DMS79 treated with DMSO at 0.1 percent for 48 hours (cell line): ENCODE results near the gene VWDE.
A peak's percentile ranks its signal among the peaks of the same experiment; 100 is the strongest.
"Not testable (repeated sequence)": the region's sequence is repeated elsewhere in the genome, so short reads cannot be mapped to it uniquely, and the experiment has no call there.

Experiments used
- DNase-seq: peaks from one replicate; lab custom pipeline; 2025; lab: John Stamatoyannopoulos, UW

Gene VWDE

DNA sequence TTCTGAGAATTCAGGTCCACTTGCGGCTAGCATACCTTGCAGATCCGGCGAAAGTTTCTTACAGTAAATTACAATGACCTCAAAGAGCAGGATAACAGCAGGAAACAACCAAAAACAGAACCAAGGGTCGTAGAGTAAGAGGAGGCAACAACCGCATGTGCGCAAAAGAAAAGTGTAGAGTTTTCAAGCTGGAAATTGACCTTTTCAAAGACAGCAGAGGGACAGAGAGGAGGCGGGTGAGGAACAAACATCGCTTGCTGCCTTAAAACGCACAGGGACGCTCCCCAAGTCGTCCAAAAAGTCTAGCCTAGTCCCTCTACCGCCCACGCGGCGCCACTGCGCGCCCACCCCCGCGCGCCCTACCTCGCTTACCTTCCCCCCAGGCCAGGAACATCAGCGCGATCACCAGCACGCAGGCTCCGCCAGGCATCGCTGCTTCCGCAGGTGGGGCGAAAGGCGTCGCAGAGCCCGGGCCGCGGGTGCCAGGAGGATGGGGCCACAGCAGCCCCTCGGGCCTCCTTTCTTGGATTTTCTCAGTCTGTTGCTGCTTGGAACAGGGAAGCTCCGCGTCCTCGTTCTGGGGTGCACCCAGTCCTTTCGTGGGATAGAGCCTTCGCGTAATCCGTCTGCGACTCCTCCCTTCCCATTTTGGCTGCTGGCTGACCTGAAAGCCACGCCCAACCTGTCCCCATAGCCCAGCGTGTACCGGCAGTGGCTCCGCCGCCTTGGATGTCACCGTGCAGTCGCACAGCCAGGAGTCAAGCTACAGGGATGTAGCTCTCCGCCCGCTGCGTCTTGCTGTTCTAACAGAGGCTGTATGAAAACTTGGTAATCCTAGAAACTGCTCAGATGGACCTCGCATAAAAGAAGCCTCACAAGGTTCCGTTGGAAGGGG lies at the start of gene VWDE:
Gene VWDE (minus strand): TSS at position 579 of the 895 bp plus-strand sequence. CDS start 149 bp downstream, at position 430.
- DNase-seq = peak; percentile 21

DNA sequence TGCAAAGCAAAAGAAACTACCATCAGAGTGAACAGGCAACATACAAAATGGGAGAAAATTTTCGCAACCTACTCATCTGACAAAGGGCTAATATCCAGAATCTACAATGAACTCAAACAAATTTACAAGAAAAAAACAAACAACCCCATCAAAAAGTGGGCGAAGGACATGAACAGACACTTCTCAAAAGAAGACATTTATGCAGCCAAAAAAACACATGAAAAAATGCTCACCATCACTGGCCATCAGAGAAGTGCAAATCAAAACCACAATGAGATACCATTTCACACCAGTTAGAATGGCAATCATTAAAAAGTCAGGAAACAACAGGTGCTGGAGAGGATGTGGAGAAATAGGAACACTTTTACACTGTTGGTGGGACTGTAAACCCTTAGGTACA lies 49.5 kb upstream of the VWDE start:
- DNase-seq = not testable (repeated sequence)

DNA sequence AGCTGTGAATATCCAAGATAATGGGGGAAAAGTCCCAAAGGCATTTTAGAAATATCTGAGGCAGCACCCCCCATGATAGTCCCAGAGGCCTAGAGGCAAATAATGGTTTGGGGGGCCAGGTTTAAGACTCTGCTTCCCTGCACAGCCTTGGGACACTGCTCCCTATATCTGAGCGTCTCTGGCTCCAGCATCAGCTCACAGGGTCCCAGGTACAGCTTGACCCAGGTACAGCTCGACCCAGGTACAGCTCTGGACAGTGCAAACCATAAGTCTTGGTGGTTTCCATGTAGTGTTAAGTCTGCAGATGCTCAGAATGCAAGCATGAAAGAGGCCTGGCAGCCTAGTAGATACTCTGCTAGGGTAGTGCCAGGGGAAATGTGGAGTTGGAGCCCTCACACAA lies 47.0 kb upstream of the VWDE start:
- DNase-seq = no peak

DNA sequence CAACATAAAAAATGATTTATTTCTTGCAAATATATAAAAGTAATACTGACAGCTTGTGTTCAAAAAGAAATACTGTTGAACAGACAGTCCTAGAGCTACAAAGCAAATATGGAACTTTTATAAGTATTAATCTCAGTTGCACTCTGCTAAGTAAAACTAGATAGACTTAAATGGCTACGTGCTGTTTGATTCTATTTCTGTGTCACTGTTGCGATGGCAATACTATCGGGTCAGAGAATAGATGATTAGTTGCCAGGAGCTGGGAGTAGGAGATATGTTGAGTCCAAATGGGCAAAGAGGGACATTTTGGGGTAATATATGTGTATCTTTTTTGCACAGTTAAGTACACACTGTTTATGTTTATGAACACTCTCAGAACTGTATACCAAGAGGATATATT lies 41.1 kb upstream of the VWDE start:
- DNase-seq = no peak

DNA sequence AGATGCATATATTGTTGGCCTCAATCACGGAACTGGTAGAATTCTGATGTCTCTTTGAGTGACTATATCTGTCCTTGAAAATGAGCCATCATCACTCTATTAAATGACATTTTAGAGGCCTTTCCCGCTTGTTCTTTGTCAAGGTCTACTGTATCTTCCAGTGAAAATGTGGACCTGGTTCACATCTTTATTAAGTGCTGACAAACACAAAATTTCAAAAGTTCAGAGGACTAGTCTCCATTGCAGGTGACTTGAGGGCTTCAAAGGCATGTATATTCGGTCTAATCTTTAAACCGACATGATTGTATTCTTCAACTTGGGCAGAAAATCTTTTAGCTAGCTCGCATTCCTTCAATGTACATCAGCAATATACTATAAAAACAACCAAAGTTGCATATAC lies 36.6 kb upstream of the VWDE start:
- DNase-seq = no peak

DNA sequence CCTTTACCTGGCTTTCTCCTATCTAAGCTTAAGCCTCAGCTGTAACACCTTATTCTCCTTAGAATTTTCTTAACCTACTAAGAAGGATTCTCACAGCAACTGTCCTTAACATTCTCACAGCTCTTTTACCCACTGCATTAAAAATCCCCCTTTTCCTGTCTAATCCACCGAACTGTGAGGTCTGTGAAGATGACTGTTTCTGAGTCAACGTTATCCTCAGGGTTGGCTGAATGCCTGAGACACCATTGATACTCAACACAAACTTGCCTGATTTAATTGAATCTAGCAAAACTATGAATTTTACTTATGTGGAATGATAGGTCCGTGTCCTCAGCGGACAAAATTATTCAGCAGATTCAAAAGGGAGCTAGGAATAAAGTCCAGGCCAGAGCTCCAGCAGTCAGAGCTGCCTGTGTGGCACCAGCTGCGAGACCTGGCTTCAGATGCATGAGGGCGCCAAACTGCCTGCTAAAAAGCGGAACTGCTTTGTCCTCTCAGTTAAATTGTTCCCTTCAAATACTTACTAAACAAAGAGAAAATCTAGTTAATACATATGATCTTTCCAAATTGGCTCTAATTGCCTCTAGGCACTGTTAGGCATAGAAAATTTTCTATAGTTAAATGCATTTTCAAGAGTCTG lies 33.4 kb upstream of the VWDE start:
- DNase-seq = no peak

DNA sequence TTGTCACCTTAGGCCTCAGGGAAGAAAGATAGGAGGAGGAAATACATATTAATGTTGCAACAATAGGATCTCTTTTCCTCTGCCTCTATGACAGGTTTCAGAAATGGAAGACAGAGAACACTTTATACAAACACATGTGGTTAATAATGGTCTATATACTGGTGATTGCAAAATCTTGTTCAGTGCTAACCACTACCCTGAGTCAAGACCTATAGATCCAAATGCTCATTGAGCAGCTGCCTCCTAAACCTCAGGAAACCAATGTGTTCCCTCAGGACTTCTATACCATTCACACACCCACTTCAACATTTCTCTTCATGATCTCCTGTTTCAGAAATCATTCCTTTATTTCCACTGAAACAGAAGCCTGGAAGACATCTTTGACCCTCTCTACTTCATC lies 32.5 kb upstream of the VWDE start:
- DNase-seq = no peak

DNA sequence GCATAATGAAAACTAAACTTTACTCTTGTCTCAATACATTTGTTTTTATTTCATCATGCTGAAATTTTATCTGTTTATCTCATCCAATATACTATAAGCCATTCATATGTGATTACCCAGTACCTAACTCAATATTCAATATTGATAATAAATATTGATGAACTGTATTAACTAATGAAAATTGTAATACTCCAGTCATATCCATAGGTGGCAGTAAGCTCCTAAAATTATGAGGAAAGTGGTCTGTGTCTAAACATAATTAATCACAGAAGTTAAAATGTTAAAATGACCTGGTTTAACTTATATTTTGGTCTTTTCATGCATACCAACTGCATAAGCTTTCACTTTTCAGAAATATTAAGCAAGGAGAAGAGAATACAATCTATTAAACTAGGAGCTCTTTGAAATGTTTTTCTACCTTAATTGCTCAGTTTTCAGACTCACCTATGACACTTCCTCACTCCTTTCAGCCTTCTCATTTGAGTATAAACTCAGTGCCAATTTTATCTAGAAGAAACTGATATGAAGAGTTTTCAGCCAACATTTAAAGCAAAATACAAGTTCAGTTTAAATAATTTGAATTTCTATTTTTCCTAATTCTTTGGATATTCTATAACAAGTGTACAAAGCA lies 30.5 kb upstream of the VWDE start:
- DNase-seq = no peak

DNA sequence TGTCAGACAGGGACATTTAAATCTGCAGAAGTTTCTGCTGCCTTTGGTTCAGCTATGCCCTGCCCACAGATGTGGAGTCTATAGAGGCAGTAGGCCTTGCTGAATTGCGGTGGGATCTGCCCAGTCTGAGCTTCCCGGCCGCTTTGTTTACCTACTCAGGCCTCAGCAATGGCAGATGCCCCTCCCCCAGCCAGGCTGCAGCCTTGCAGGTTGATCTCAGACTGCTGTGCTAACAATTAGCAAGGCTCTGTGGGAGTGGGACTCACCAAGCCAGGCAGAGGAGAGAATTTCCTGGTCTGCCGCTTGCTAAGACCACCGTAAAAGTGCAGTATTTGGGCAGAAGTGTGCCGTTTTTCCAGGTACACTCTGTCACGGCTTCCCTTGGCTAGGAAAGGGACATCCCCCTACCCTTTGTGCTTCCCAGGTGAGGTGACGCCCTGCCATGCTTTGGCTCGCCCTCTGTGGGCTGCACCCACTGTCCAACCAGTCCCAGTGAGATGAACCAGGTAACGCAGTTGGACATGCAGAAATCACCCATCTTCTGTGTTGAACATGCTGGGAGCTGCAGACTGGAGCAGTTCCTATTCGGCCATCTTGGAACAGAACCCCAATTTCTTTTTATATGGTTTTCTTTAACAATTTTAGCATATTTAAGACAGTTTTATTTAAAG lies 28.4 kb upstream of the VWDE start:
- DNase-seq = no peak

DNA sequence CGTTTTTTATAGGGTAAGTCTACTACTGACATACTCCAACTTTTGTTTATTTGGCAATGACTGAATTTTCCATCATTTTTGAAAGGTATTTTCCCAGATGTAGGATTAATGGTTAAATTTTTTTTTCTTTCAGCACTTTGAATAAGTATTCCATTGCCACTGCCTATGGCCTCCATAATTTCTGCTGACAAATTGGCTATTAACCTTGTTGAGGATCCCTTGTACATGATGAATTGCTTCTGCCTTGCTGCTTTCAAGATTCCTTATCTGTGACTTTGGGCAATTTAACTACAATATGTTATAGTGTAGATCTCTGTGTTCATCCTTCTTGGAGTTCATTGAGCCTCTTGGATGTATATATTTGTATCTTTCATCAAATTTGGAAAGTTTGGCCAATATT lies 21.6 kb upstream of the VWDE start:
- no peak for DNase-seq

DNA sequence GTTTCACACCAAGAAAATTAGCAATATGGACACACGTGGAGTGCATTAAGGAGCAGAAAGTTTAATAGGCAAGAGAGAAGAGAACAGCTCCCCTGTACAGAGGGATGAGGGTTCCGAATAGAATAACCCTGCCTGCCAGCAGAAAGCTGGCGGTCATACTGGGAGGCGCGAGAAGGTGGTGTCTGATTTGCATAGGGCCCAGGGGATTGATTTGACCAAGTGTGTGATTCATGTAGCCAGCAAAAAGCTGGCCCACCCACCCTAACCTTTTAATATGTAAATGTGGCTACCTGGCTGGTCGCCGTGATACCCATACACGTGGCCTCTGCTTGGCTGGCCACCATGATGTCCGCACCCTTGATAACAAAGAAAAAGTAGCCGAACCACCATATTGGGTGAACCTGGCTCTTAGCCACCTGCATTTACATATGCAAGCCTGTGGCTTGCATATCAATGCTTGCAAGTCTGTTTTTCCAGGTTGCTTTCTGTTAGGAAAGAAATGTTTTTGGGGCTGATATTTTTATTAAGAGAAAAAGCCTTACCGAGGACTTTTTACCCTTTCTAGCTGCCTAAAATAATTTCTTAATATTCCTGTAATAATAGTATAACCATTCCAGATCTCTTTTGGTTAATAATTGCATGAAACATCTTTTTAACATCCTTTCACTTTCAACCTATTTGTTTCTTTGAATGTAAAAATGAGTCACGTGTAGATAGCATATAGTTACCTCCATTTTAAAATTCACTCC lies 20.5 kb upstream of the VWDE start:
- DNase-seq = no peak

DNA sequence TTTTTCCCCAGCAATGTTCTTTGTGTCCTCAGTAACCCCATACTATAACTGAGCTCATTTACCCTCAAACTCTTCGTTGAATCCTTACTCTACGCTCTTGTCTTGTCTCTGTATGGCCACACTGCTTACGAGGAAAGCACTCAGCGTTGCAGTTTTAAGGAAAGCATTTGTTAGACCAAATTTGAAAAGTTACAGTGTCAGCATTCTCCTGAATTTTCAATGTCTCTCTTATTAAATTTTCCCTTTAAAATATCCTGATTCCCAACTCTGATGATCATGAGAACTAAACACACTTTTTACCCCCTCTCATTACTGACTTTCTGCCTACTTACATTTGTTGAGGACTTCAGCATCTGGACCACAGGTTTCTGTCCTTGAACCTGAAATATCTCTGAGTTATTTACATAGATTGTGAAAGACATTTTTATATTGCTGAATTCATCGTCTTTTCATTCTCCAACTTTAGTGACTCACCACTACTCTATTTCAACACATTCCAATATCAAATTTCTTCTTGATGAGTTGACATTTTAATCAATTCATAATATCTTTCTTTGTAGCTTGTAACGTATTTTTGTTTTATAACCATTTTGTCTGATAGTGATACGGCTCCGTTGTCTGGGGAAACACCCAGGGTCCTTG lies 19.8 kb upstream of the VWDE start:
- no peak for DNase-seq

DNA sequence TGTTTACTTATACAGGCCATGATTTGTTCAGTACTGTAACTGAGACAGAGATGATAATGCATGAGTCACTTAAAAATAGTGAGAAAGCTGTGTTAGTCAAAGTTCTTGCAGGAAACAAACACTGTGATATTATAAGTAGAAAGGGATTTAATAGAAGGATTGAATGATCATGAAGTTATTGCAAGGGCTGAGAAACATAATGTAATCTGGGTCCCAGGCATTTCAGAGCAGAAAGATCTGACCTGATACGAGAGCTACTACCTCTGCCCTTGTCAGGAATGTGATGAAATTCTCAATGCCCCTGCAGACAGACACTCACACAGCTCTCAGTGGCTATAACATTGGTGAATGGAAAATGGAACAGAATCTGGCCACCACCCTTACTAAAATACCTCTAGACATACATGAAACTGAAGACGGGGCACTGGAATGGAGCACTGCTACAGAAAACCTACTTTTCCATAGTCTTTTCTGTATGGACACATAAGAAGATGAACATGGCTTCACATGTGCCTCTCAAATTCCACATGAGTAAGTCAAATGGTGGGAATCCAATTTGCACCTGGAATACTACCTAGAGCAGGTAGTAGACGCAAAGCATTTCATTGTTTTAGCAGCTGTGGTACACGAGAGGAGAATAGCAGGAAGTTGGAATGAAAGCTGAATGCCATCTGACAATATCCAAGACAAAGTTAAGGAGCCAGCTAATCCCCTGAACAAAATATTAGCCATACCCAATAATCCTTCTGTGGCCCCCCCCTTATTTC lies 19.1 kb upstream of the VWDE start:
- no peak for DNase-seq

DNA sequence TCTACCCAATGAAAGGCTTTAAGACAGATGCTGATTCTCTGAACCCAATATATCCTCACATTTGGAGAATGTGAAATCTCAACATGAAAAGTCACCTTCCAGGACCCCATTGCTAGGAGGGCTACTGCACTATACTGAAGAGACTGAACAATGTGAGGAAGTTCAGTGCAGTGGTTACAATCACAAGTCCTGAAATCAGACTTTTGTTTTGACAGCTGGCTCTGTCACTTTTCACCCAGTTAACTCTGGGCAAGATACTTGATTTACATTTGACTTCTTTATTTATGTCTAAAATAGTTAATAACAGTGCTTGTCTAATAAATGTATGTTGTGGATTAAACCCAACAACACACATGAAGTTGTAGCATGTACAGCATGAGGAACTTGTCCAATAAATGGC lies 14.8 kb upstream of the VWDE start:
- no peak for DNase-seq

DNA sequence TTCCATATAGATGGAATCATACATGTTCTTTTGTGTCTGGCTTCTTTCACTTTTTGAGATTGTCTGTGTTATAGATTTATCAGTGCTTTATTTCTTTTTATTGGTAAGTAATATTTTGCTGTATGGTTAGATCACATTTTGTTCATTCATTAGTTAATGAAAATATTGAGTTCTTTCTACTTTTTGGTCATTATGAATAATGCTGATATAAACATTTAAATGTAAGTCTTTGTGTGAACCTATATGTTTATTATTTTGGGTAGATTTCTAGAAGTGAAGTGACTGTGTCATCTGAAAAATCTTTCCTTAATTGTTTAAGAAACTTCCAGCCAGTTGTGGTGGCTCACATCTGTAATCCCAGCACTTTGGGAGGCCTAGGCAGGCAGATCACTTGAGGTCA lies 11.4 kb upstream of the VWDE start:
- DNase-seq = no peak

DNA sequence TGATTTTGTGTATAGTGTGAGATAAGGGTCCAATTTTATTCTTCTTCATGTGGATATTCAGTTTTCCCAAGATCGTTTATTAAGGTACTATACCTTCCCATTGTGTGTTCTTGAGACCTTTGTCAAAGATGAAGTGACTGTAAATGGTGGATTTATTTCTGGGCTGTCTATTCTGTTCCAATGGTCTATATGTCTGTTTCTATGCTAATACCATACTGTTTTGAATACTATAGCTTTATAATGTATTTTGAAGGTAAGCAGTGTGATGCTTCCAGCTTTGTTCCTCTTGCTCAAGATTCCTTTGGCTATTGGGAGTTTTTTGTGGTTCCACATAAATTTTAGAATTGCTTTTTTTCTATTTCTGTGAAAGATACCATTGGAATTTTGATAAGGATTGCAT lies 8.7 kb upstream of the VWDE start:
- no peak for DNase-seq

DNA sequence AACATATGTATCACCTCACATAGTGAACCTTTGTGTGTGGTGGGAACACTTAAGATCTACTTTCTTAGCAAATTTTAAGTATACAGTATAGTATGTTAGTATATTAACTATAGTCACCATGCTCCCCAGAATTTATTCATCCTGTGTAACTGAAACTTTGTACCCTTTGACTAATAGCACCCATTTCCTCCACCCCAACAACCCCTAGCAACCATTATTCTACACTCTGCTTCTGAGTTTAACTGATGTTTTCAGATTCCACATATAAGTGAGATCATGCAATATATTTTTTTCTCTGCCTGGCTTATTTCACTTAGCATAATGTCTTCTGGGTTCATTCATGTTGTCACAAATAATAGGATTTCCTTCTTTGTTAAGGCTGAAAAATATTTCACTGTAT lies 6.9 kb upstream of the VWDE start:
- DNase-seq = no peak

DNA sequence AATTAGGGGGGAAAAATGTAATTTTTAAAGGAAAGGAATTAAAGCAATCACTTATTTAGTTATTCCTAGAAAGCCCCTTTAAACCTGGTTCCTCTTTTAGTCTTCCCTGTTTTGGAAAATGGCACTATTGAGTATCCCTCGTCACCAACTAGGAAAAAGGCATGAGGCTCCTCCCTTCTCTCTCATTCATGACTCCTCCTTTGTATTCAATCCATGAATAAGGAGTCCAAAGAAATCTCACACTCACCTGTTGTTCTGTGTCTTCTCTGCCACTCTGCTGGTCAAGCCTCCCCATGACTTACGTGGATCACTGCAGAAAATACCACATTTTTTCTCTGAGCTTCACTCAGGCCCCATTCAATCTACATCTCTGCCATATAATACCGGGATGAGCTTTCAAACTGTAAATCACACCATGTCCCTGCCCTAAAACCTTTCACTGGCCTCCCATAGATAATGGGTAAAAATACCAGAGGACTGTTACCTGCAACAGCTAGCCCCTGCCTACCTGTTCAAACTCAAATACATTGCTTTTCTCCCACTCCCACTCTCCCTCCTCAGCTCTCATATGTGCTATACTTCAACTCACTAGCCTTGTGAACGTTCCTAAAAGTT lies 5.5 kb upstream of the VWDE start:
- no peak for DNase-seq

DNA sequence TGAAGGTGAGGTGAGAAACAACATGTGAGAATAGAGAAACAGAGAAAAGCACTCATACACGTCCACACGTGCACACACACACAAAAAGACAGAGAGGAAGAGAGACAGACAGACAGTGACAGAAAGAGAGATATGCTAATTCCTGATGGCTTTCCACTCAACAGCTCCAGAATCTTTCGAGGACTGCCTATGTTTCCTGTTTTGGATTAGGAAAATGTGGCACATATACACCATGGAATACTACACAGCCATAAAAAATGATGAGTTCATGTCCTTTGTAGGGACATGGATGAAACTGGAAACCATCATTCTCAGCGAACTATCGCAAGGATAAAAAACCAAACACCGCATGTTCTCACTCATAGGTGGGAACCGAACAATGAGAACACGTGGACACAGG lies 4.0 kb upstream of the VWDE start:
- DNase-seq = not testable (repeated sequence)

DNA sequence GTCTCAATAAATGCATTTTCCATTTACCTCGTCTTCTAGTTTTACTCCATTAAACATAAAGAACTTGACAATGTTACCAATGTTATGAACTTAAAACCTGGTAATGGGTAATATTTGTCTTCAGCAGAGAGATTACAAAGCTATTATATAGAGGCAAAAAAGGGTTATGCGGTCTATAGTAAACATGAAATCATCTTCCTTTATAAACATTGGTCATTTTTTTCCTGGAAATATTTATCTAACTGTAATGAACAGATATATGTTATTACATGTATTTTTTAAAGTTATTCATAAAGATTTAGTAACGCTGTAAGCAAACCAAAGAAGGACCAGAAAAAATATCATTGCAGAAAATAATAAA lies 1.3 kb downstream of the VWDE start:
- DNase-seq = no peak
